ENCODE data around the gene EEIG1. TPM values are rescaled to one million over a fixed set of nuclear protein-coding genes. Genes with fewer than 3 reads are reported as not detected.

Gene EEIG1
- total RNA-seq, 2 donors from 2014 or later: 23.4 to 84.6 TPM

- 54% methylated on average over 10 of the region's 10 CpGs for WGBS
- no peaks in the 10 kb centered on the region for H3K9me3 ChIP-seq
- no peaks in the 10 kb centered on the region for H3K4me1 ChIP-seq (replicated peaks)
- intact Hi-C loops (cut with DNase I): no loop called here
- no peak for DNase-seq (ENCODE audit: low spot score)
- no peaks in the 10 kb centered on the region for H3K36me3 ChIP-seq
- no peak overlapping the region for H3K27ac ChIP-seq
- no peak overlapping the region for H3K4me3 ChIP-seq
- TF ChIP-seq, protein P1, sequence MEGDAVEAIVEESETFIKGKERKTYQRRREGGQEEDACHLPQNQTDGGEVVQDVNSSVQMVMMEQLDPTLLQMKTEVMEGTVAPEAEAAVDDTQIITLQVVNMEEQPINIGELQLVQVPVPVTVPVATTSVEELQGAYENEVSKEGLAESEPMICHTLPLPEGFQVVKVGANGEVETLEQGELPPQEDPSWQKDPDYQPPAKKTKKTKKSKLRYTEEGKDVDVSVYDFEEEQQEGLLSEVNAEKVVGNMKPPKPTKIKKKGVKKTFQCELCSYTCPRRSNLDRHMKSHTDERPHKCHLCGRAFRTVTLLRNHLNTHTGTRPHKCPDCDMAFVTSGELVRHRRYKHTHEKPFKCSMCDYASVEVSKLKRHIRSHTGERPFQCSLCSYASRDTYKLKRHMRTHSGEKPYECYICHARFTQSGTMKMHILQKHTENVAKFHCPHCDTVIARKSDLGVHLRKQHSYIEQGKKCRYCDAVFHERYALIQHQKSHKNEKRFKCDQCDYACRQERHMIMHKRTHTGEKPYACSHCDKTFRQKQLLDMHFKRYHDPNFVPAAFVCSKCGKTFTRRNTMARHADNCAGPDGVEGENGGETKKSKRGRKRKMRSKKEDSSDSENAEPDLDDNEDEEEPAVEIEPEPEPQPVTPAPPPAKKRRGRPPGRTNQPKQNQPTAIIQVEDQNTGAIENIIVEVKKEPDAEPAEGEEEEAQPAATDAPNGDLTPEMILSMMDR (IDR thresholded peaks at IDR 0.05): no peak
- TF ChIP-seq POLR2A (IDR thresholded peaks at IDR 0.05) (no peak), POLR2AphosphoS5 (IDR thresholded peaks at IDR 0.05) (no peak)
- no peaks in the 10 kb centered on the region for H3K27me3 ChIP-seq (replicated peaks; ENCODE audit: insufficient read depth)
Measured at GRCh38 chr9:128001151-128001778, 20.5 kb upstream of the EEIG1 start.

GRCh38 chr9:127999461-127999860, 18.7 kb upstream of the EEIG1 start:
- H3K9me3 ChIP-seq: no peaks in the 10 kb centered on the region
- no peaks in the 10 kb centered on the region for H3K27me3 ChIP-seq (replicated peaks; ENCODE audit: insufficient read depth)
- no peak overlapping the region for H3K27ac ChIP-seq
- no peak overlapping the region for H3K4me3 ChIP-seq
- no peak for TF ChIP-seq POLR2A (IDR thresholded peaks at IDR 0.05)
- TF ChIP-seq, protein P1 (IDR thresholded peaks at IDR 0.05): no peak
- no peak for TF ChIP-seq POLR2AphosphoS5 (IDR thresholded peaks at IDR 0.05)
- no peaks in the 10 kb centered on the region for H3K4me1 ChIP-seq (replicated peaks)
- WGBS: 98% methylated on average over 2 of the region's 2 CpGs
- no peaks in the 10 kb centered on the region for H3K36me3 ChIP-seq
- DNase-seq (ENCODE audit: low spot score): no peak
- intact Hi-C loops (cut with DNase I): no loop called here

DNA sequence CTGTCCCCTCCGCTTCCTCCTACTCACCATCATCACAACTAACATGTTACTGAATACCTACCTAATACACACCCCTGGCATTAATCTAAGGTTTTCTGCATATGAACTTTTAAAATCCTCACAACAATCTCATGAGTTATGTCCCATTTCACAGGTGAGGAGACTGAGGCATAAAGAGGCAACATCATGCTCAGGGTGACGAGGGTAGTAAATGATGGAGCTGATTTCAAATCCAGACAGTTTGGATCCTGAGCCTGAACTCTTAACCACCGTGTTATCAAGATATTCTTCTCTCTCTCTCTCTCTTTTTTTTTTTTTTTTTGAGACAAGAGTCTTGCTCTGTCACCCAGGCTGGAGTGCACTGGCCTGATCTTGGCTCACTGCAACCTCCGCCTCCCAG, 12.9 kb upstream of the EEIG1 start:
- no peaks in the 10 kb centered on the region for H3K36me3 ChIP-seq
- 91% methylated on average over 4 of the region's 4 CpGs for WGBS

DNA sequence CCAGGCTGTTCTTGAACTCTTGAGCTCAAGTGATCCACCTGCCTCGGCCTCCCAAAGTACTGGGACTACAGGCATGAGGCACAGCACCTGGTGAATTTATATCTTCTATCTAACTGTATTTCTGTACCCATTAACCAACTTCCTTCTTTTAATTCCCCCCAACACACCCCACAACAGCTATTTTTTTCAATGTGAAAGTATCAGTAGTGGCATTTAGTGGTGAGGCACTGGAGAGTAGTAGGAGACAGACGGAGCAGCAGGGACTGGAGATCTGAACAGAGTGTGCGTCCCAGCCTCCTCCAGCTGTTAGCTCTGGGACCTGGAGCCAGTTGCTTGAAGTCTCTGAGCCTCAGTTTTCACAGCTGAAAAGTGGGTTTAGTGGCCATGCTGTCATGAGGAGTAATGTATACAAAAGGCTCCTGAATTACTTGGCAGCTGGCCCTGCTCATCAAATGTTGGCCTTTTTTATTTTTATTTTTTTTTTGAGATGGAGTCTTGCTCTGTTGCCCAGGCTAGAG, 11.0 kb upstream of the EEIG1 start:
- H3K4me1 ChIP-seq (replicated peaks): no peaks in the 10 kb centered on the region
- no peaks in the 10 kb centered on the region for H3K27me3 ChIP-seq (replicated peaks; ENCODE audit: insufficient read depth)
- no peaks in the 10 kb centered on the region for H3K36me3 ChIP-seq
- no peaks in the 10 kb centered on the region for H3K9me3 ChIP-seq
- intact Hi-C loops (cut with DNase I): no loop called here
- no peak for DNase-seq (ENCODE audit: low spot score)
- TF ChIP-seq POLR2A (IDR thresholded peaks at IDR 0.05) (no peak), POLR2AphosphoS5 (IDR thresholded peaks at IDR 0.05) (no peak)
- TF ChIP-seq, protein P1 (IDR thresholded peaks at IDR 0.05): no peak
- H3K27ac ChIP-seq: no peak overlapping the region
- H3K4me3 ChIP-seq: no peak overlapping the region
- WGBS: 91% methylated on average over 3 of the region's 3 CpGs

More for the DNA sequence above, 12.9 kb upstream of the EEIG1 start:
- DNase-seq (ENCODE audit: low spot score): no peak
- intact Hi-C loops (cut with DNase I): no loop called here
- TF ChIP-seq, protein P1 (IDR thresholded peaks at IDR 0.05): no peak
- TF ChIP-seq POLR2AphosphoS5 (IDR thresholded peaks at IDR 0.05): no peak
- no peak for TF ChIP-seq POLR2A (IDR thresholded peaks at IDR 0.05)
- Histone ChIP-seq H3K4me1 (replicated peaks) (no peaks in the 10 kb centered on the region), H3K27ac (no peak overlapping the region), H3K27me3 (replicated peaks; ENCODE audit: insufficient read depth) (no peaks in the 10 kb centered on the region), H3K4me3 (no peak overlapping the region), H3K9me3 (no peaks in the 10 kb centered on the region)

Measured in prostate gland (tissue), 2 donors.